ENCODE data around the gene SYK.

GRCh38 chr9:90921969-90922368 lies 120.3 kb downstream of the SYK start:
- TF ChIP-seq POLR2AphosphoS5 (IDR thresholded peaks at IDR 0.05) = no peak
- no peak for TF ChIP-seq CTCF (IDR thresholded peaks at IDR 0.05)
- no peak for TF ChIP-seq POLR2A (IDR thresholded peaks at IDR 0.05)

Measured in stomach (tissue), 4 donors.